ENCODE data around the gene KLHL22. TPM values are rescaled to one million over a fixed set of nuclear protein-coding genes. Genes with fewer than 3 reads are reported as not detected.
"Not testable (repeated sequence)": the region's sequence is repeated elsewhere in the genome, so short reads cannot be mapped to it uniquely, and the experiment has no call there.

The KLHL22 gene
- total RNA-seq, 2 donors from 2014 or later: 18.0 to 20.2 TPM

- Mint-ChIP-seq H3K36me3 (peaks cover 22 to 47% of the 10 kb centered on the region in 2 donors), H3K27ac (no peak overlapping the region), H3K9me3 (no peaks in the 10 kb centered on the region)
- ATAC-seq: no peak
- no peak for DNase-seq (ENCODE audit: low spot score in 2 of 2)
Measured at GRCh38 chr22:20510811-20511577, 15.4 kb upstream of the KLHL22 start.

DNA sequence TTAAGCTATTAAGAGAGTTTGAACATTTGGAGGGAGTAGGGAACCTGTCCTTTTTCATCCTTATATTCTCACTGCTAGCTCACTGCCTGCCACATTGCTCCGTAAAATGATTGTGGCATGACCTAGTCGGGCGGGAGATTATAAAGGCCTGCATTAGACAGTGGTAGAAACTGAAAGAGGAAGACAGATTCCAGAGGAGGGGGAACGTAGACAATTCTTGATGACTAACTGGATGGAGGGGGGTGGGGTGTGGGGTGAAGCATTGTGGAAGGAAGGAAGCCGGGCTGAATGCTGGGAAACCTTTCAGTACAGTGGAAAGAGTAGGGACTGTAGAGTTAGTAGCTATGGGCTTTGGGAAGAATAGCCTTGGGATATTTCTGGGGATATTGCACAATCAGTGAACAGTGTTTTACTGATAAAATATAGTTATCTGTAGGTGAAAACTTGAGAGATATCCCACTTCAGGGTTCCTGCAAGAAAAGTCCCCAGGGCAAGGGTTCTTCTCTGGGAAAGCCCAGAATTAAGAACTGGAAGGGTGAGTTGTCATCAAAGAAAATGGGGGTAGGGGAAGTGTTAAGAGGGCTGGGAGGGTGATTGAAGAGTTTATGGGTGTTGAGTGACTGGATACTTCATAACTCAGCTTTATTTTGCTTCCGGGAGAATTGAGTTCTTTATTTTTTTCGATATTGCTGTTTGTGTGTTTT lies 13.9 kb upstream of the KLHL22 start:
- no peaks in the 10 kb centered on the region for H3K9me3 Mint-ChIP-seq

DNA sequence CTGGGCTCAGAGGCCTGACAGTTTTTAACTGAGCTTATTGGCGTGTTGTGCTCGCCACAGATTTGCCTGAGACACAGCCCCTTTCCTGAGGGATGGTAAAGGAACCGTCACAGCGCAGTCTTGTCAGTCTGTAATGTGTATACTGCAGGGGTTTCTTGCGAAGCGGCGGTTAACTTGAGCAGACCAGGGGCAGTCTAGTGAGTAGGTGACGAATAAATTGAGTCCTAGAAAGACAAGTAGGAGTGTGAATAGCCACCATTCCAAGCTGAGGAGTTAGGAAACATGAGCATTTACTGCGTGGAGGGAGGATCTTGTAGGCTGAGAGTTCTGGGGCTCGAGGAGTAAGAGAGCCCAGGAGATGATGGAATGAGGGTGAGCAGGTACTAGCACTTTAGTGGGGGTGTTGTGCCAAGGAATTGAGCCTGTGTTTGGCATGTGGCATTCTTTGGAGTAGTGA lies 13.2 kb upstream of the KLHL22 start:
- Mint-ChIP-seq H3K27ac (peak overlapping the region; percentile 99), H3K36me3 (peaks cover 22 to 34% of the 10 kb centered on the region in 2 donors), H3K9me3 (no peaks in the 10 kb centered on the region)
- DNase-seq (ENCODE audit: low spot score in 2 of 2): no peak
- no peak for ATAC-seq

More for the DNA sequence above, 13.9 kb upstream of the KLHL22 start:
- DNase-seq (ENCODE audit: low spot score in 2 of 2) (peak in 1 of 2 donors; percentile 33), ATAC-seq (peak; percentile 41 to 62)
- Mint-ChIP-seq H3K27ac (peak overlapping the region; percentile 99), H3K36me3 (peaks cover 22 to 41% of the 10 kb centered on the region in 2 donors)

DNA sequence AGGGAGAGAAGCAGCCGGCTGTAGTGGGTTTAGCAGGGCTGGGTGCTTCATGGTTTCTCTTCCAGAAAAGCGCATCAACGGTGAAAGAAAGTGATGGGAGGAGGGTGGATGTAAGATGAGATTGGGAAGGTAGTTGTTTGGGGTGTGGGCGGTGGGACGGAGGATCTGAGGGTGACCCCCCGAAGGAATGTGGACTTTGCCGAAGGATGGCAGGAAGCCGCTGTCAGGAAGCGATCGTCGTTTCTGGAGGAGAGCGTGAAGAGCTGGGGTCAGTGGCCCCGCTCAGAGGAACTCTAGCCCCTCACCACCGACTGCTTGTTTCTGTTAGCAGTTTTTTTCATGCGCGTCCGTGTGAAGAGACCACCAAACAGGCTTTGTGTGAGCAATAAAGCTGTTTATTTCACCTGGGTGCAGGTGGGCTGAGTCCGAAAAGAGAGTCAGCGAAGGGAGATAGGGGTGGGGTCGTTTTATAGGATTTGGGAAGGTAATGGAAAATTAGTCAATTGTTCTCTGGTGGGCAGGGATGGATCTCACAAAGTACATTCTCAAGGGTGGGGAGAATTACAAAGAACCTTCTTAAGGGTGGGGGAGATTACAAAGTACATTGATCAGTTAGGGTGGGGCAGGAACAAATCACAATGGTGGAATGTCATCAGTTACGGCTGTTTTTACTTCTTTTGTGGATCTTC lies 12.6 kb upstream of the KLHL22 start:
- H3K9me3 Mint-ChIP-seq; DNase-seq (ENCODE audit: low spot score in 2 of 2): not testable (repeated sequence)
- ATAC-seq: peak; percentile 1 to 3
- Mint-ChIP-seq H3K27ac (peak overlapping the region; percentile 99), H3K36me3 (peaks cover 22 to 28% of the 10 kb centered on the region in 2 donors)

- DNase-seq (ENCODE audit: low spot score in 2 of 2) (peak; percentile 86 to 90), ATAC-seq (peak; percentile 85 to 90)
- H3K9me3 Mint-ChIP-seq: no peaks in the 10 kb centered on the region
- peak within 1 kb of the TSS; percentile 99 for H3K27ac Mint-ChIP-seq
- peaks cover 22 to 27% of the 10 kb centered on the region in 2 donors for H3K36me3 Mint-ChIP-seq
Measured at GRCh38 chr22:20507253-20508066, 11.9 kb upstream of the KLHL22 start, which contains the start of gene MED15. MED15 (plus strand) TSS chr22:20507610; CDS start chr22:20507679, 69 bp downstream.

DNA sequence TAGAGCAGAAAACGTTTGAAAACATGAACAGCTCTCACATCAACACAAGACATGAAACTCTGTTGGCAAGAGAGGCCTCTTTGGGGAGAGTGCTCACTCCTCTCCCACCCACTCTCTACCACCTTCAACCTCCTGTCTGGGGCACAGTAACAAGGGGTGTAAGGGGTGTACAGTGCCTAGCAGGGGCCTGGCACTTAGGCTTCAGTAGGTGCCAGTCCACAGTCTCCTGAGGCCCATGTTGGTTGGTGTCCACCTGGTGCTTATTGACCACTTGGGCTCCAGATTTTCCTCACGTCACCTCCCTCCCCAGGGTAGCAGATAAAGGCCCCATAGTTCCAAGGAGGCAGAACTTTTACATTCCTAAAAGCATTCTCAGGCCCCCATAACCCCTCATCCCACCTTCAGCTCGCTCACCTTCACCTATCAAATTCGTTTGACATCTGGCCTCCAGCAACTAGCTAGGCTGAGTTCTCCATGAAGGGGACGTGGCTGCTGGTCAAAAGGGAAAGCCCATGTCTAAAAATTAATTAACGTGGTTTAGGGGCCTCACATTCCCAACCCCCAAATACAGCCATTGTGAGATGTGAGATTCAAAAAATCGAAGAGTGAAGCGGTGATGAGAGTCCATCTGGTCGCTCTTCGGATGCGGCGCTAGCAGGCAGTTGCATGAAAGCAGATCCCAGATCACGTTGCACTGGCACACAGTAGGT lies 11.1 kb upstream of the KLHL22 start:
- Mint-ChIP-seq H3K27ac (peak overlapping the region; percentile 99), H3K9me3 (no peaks in the 10 kb centered on the region), H3K36me3 (peaks cover 22% of the 10 kb centered on the region in 2 donors)
- ATAC-seq: no peak
- no peak for DNase-seq (ENCODE audit: low spot score in 2 of 2)

GRCh38 chr22:20504293-20504922 lies 8.8 kb upstream of the KLHL22 start:
- H3K9me3 Mint-ChIP-seq; H3K27ac Mint-ChIP-seq; ATAC-seq; DNase-seq (ENCODE audit: low spot score in 2 of 2): not testable (repeated sequence)
- peaks cover 18% of the 10 kb centered on the region in 2 donors for H3K36me3 Mint-ChIP-seq

DNA sequence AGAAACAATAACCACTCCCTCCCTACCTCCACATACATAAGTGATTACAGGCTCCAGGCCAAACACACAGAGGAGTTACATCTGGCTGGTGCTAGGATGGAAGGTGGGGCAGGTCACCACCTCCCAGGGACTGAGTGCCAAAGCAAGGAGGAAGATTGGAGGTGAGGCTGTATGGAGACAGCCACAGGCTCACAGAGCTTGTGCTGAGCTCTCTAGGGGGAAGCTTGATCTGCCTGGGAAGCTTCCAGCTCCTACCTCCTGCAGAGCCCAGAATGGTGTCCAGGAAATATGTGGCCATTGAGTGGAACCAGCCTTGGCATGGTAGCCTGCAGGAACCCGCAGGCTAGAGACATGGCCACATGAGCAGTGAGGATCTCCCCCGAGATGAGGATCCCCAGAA lies 8.2 kb upstream of the KLHL22 start:
- no peak overlapping the region for H3K27ac Mint-ChIP-seq
- H3K9me3 Mint-ChIP-seq: no peaks in the 10 kb centered on the region
- no peak for ATAC-seq
- no peak for DNase-seq (ENCODE audit: low spot score in 2 of 2)
- peaks cover 12% of the 10 kb centered on the region in 2 donors for H3K36me3 Mint-ChIP-seq

- Mint-ChIP-seq H3K27ac (no peak overlapping the region), H3K36me3 (peaks cover 0 to 1% of the 10 kb centered on the region in 2 donors), H3K9me3 (no peaks in the 10 kb centered on the region)
- no peak for ATAC-seq
- DNase-seq (ENCODE audit: low spot score in 2 of 2): no peak
Measured at GRCh38 chr22:20499769-20500168, 4.2 kb upstream of the KLHL22 start.

- ATAC-seq: no peak
- Mint-ChIP-seq H3K36me3 (peaks cover 0 to 6% of the 10 kb centered on the region in 2 donors), H3K27ac (no peak overlapping the region), H3K9me3 (no peaks in the 10 kb centered on the region)
- no peak for DNase-seq (ENCODE audit: low spot score in 2 of 2)
Measured at GRCh38 chr22:20498913-20499312, 3.3 kb upstream of the KLHL22 start.

DNA sequence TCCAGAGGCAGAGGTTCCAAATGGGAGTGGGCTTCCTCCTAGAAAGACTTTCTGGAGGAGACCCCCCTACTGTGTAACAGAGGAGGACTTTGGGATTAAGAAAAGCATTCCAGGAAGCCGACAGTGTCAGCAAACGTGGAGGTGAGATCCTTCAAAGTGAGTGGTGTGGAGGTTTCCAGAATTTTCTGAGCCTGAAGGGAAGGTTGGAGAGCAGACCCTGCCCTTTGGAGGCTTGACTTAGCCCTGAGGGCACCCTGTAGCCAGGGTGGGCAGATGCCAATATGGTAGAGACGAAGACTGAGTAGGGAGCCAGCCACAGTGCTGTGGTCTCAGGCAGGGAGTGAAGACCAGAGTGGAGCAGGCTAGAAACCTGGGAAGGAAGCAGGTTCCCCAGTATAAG lies 1.8 kb upstream of the KLHL22 start:
- H3K36me3 Mint-ChIP-seq: peaks cover 0 to 6% of the 10 kb centered on the region in 2 donors
- no peak for ATAC-seq
- no peaks in the 10 kb centered on the region for H3K9me3 Mint-ChIP-seq
- H3K27ac Mint-ChIP-seq: no peak overlapping the region
- DNase-seq (ENCODE audit: low spot score in 2 of 2): no peak

DNA sequence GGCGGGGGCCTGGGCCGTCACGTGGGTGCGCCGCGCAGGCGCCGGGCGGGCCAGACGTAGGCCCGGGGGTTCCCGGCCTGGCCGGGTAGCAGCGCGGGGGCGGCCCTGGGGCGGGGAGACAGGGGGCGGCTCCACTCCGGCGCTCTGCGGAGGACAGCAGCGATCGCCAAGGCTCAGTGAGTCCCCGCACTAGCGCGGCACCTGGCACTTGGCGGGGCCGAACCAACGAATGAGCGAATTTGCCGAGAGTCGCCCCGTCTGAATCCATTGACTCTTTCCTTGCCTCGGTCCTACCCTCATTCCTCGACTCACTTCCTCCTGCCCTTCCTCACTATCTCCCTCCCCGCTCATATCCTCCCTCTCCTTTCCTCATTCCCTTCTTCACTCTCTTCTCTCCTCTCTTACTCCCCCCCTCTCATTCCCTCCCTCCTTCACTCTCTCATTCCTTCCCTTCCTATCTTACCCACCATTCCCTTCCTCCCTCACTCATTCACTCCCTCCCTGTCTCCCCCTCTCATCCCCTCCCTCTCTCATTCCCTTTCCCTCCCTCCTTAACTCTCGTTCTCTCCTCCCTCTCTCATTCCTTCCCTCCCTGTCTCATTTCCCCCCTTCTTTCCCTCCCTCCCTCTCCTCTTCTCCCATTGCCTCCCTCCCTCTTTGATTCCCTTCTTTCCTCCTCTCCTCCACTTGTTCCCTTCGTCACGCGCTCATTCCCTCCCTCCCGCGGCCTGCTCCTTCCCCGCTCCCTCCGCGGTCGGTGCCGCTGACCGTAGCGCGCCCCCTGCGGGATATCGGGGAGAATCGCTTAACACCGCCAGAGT lies 476 bp upstream of the KLHL22 start:
- H3K36me3 Mint-ChIP-seq: peaks cover 0 to 6% of the 10 kb centered on the region in 2 donors
- DNase-seq (ENCODE audit: low spot score in 2 of 2) (peak; percentile 94 to 96), ATAC-seq (peak; percentile 91 to 98)
- peak overlapping the region; percentile 69 to 89 for H3K27ac Mint-ChIP-seq
- no peaks in the 10 kb centered on the region for H3K9me3 Mint-ChIP-seq

- no peak for ATAC-seq
- Mint-ChIP-seq H3K9me3 (no peaks in the 10 kb centered on the region), H3K36me3 (peaks cover 0 to 6% of the 10 kb centered on the region in 2 donors), H3K27ac (no peak overlapping the region)
- DNase-seq (ENCODE audit: low spot score in 2 of 2): no peak
Measured at GRCh38 chr22:20491346-20491745, 4.2 kb downstream of the KLHL22 start.

DNA sequence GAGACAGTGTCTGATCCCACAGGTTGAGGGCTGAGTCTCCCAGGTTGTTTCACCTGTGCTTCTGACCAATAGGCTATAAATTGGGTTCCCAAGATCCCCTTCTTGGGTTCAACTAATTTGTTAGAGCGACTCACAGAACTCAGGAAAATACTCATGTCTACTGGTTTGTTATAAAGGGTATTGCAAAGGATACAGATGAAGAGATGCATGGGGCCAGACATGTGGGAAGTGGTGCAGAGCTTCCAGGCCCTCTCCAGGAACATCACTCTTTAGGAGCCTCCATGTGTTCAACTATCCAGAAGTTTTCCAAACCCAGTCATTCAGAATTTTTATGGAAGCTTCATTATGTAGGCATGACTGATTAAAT lies 4.7 kb downstream of the KLHL22 start:
- no peak for ATAC-seq
- no peak for DNase-seq (ENCODE audit: low spot score in 2 of 2)
- Mint-ChIP-seq H3K9me3 (no peaks in the 10 kb centered on the region), H3K36me3 (peaks cover 0 to 6% of the 10 kb centered on the region in 2 donors), H3K27ac (no peak overlapping the region)
